H1 (cell line): ENCODE results near the gene HECTD4. TPM values are rescaled to one million over a fixed set of nuclear protein-coding genes. Genes with fewer than 3 reads are reported as not detected.

Source experiments
- CTCF ChIA-PET: fragments of 300-600 bp; sonication (Branson Sonifier 250); formaldehyde crosslinking; loops from one replicate; lab custom pipeline; 2021; ENCODE audit not compliant: partially characterized antibody; lab: Charles Lee
- POLR2A ChIA-PET: fragments of 300-600 bp; sonication (Branson Sonifier 250); formaldehyde crosslinking; loops from one replicate; lab custom pipeline; 2021; ENCODE audit warnings: inconsistent platforms; ENCODE audit not compliant: partially characterized antibody; lab: Charles Lee
- DNase-seq, 2 experiments: peaks; one replicate each; pipeline versions ENCODE4 v3.0.0 to v3.0.0-alpha.2; 2010 to 2022; ENCODE audit warnings: low spot score in 2 of 2, low read depth in 1 of 2, mixed read lengths in 1 of 2
- FAIRE-seq: peaks from 2 replicates; lab custom pipeline; 2011; peaks lifted over from hg19 to GRCh38; lab: Jason Lieb, UNC
- H2AFZ ChIP-seq: 2 replicates; pipeline ENCODE4 v1.8.1; 2012; ENCODE audit warnings: low read length, inconsistent platforms
- H2AK5ac ChIP-seq: 2 replicates; pipeline ENCODE4 v1.6.1; 2013; ENCODE audit warnings: low read depth, low read length
- H2BK120ac ChIP-seq: replicated peaks from 2 replicates; pipeline ENCODE3; 2013; ENCODE audit warnings: low read depth, low read length, inconsistent platforms
- H2BK12ac ChIP-seq: 2 replicates; pipeline ENCODE4 v1.6.1; 2013; ENCODE audit warnings: low read depth, low read length
- H2BK15ac ChIP-seq: 2 replicates; pipeline ENCODE4 v1.6.1; 2013; ENCODE audit warnings: low read length
- H2BK20ac ChIP-seq: 2 replicates; pipeline ENCODE4 v1.6.1; 2013; ENCODE audit warnings: low read length
- H2BK5ac ChIP-seq: 2 replicates; pipeline ENCODE4 v1.6.1; 2013; ENCODE audit warnings: low read depth, low read length
- H3K14ac ChIP-seq: 2 replicates; pipeline ENCODE4 v1.6.1; 2013; ENCODE audit warnings: inconsistent platforms; ENCODE audit not compliant: insufficient read length
- H3K18ac ChIP-seq: 2 replicates; pipeline ENCODE4 v1.6.1; 2013; ENCODE audit warnings: low read length; ENCODE audit errors: extremely low read depth
- H3K23ac ChIP-seq: 2 replicates; pipeline ENCODE4 v1.6.1; 2013; ENCODE audit warnings: inconsistent platforms; ENCODE audit not compliant: insufficient read length
- H3K23me2 ChIP-seq: 2 replicates; pipeline ENCODE4 v1.6.1; 2013; ENCODE audit warnings: low read depth, low read length
- H3K27ac ChIP-seq: 2 replicates; pipeline ENCODE4 v1.6.1; 2011; ENCODE audit warnings: low read depth, low read length, inconsistent platforms
- H3K27me3 ChIP-seq, 4 experiments: replicated peaks in 1 of 4; 1 replicate in 1 of 4; 2 replicates in 3 of 4; pipeline versions ENCODE4 v1.6.1 to v1.8.1; 2011 to 2013; ENCODE audit warnings: low read length in 3 of 4, mild to moderate bottlenecking in 3 of 4, inconsistent platforms in 2 of 4, mixed read lengths in 2 of 4, moderate library complexity in 1 of 4; ENCODE audit not compliant: control insufficient read depth in 3 of 4, insufficient read depth in 3 of 4; ENCODE audit errors: extremely low read depth in 1 of 4
- H3K36me3 ChIP-seq, 4 experiments: 2 replicates each; pipeline versions ENCODE4 v1.6.1 to v1.8.1; 2011 to 2013; ENCODE audit warnings: mild to moderate bottlenecking in 4 of 4, low read length in 3 of 4, moderate library complexity in 2 of 4, control low read depth in 1 of 4, inconsistent platforms in 1 of 4; ENCODE audit not compliant: insufficient read depth in 4 of 4, control insufficient read depth in 2 of 4
- H3K4ac ChIP-seq: replicated peaks from 2 replicates; pipeline ENCODE3; 2013; ENCODE audit warnings: low read length, low read depth, mixed read lengths, inconsistent platforms; ENCODE audit not compliant: insufficient read length
- H3K4me1 ChIP-seq, 4 experiments: replicated peaks in 1 of 4; 1 replicate in 1 of 4; 2 replicates in 3 of 4; pipeline versions ENCODE4 v1.6.1 to v1.8.1; 2011 to 2013; ENCODE audit warnings: low read length in 3 of 4, inconsistent platforms in 2 of 4, mixed read lengths in 1 of 4; ENCODE audit not compliant: insufficient read depth in 4 of 4, control insufficient read depth in 3 of 4
- H3K4me2 ChIP-seq, 2 experiments: 2 replicates each; pipeline versions ENCODE4 v1.6.1 to v1.8.1; 2011 to 2013; ENCODE audit warnings: low read depth in 2 of 2, low read length in 2 of 2, control low read depth in 1 of 2, inconsistent platforms in 1 of 2, mild to moderate bottlenecking in 1 of 2; ENCODE audit not compliant: insufficient read depth in 1 of 2
- H3K4me3 ChIP-seq, 4 experiments: fragments of 200-600, 300-600 bp in 1 of 4; sonication (generic), shearing (Covaris generic), sonication (Bioruptor Twin) in 1 of 4; 2 replicates each; pipeline versions ENCODE4 v1.5.1 to v1.8.1; 2011 to 2016; ENCODE audit warnings: low read length in 4 of 4, low read depth in 3 of 4, control low read depth in 2 of 4, inconsistent platforms in 2 of 4, mild to moderate bottlenecking in 2 of 4, mixed read lengths in 1 of 4, moderate library complexity in 1 of 4; ENCODE audit not compliant: insufficient read depth in 2 of 4; ENCODE audit errors: extremely low read depth in 1 of 4
- H3K56ac ChIP-seq: replicated peaks from 2 replicates; pipeline ENCODE3; 2013; ENCODE audit warnings: low read depth, mild to moderate bottlenecking, mixed read lengths, low read length, inconsistent platforms; ENCODE audit not compliant: insufficient read length
- H3K79me1 ChIP-seq: 2 replicates; pipeline ENCODE4 v1.6.1; 2013; ENCODE audit warnings: low read depth, low read length, control low read depth
- H3K79me2 ChIP-seq, 2 experiments: 2 replicates each; pipeline versions ENCODE4 v1.6.1 to v1.8.1; 2012 to 2013; ENCODE audit warnings: low read length in 2 of 2, mild to moderate bottlenecking in 2 of 2, inconsistent platforms in 1 of 2; ENCODE audit not compliant: insufficient read depth in 2 of 2, control insufficient read depth in 1 of 2
- H3K9ac ChIP-seq, 4 experiments: replicated peaks in 1 of 4; 1 replicate in 1 of 4; 2 replicates in 3 of 4; pipeline versions ENCODE4 v1.6.1 to v1.8.1; 2011 to 2013; ENCODE audit warnings: low read depth in 3 of 4, low read length in 3 of 4, control low read depth in 2 of 4, mild to moderate bottlenecking in 2 of 4, moderate library complexity in 2 of 4, inconsistent platforms in 1 of 4; ENCODE audit errors: extremely low read depth in 1 of 4
- H3K9me3 ChIP-seq, 2 experiments: 2 replicates each; pipeline versions ENCODE4 v1.6.1 to v1.8.1; 2012 to 2013; ENCODE audit warnings: mild to moderate bottlenecking in 2 of 2, moderate library complexity in 2 of 2, control low read depth in 1 of 2, inconsistent platforms in 1 of 2, low read depth in 1 of 2, low read length in 1 of 2, mixed read lengths in 1 of 2; ENCODE audit not compliant: insufficient read depth in 2 of 2
- H4K20me1 ChIP-seq, 2 experiments: replicated peaks in 1 of 2; 2 replicates each; pipeline versions ENCODE3 to v1.8.1; 2011 to 2013; ENCODE audit warnings: inconsistent platforms in 2 of 2, low read length in 2 of 2, mild to moderate bottlenecking in 1 of 2; ENCODE audit not compliant: insufficient read depth in 2 of 2, control insufficient read depth in 1 of 2
- H4K5ac ChIP-seq: 2 replicates; pipeline ENCODE4 v1.6.1; 2013; ENCODE audit warnings: low read length, low read depth, mixed read lengths, inconsistent platforms; ENCODE audit not compliant: insufficient read length
- H4K8ac ChIP-seq: 2 replicates; pipeline ENCODE4 v1.8.0; 2013; ENCODE audit warnings: mild to moderate bottlenecking, moderate library complexity, low read length, inconsistent platforms; ENCODE audit not compliant: insufficient read depth; ENCODE audit errors: extremely low read depth
- H4K91ac ChIP-seq: replicated peaks from 2 replicates; pipeline ENCODE3; 2013; ENCODE audit warnings: low read length, mixed read lengths, inconsistent platforms; ENCODE audit not compliant: insufficient read length
- ASH2L ChIP-seq: fragments of 200-600, 300-600 bp; sonication (generic); IDR thresholded peaks from one replicate; pipeline ENCODE4 v1.7.1; 2017; ENCODE audit warnings: low read length
- BCL11A ChIP-seq, 2 experiments: IDR thresholded peaks; one replicate each; pipeline ENCODE4 v1.6.1; 2011; ENCODE audit warnings: low read depth in 2 of 2, low read length in 2 of 2, mild to moderate bottlenecking in 2 of 2
- BRCA1 ChIP-seq: IDR thresholded peaks from 2 replicates; pipeline ENCODE4 v1.6.1; 2012; ENCODE audit warnings: low read depth, low read length, improper control_type of control experiment
- CTCF ChIP-seq, 3 experiments: IDR thresholded peaks; 1 replicate in 2 of 3; 2 replicates in 1 of 3; pipeline versions ENCODE4 v1.5.1 to v1.6.1; 2011; ENCODE audit warnings: low read length in 3 of 3, mild to moderate bottlenecking in 3 of 3, inconsistent platforms in 2 of 3, low read depth in 1 of 3, moderate library complexity in 1 of 3; ENCODE audit not compliant: insufficient read depth in 1 of 3; ENCODE audit errors: control extremely low read depth in 1 of 3
- EZH2 ChIP-seq: fragments of 200-600 bp; sonication (generic); IDR thresholded peaks from 2 replicates; pipeline ENCODE4 v1.7.1; 2012; ENCODE audit warnings: low read depth, mild to moderate bottlenecking, moderate library complexity, low read length, inconsistent platforms; ENCODE audit not compliant: severe bottlenecking
- KDM4A ChIP-seq: IDR thresholded peaks from one replicate; pipeline ENCODE4 v1.7.1; 2012; ENCODE audit warnings: low read depth, mild to moderate bottlenecking, moderate library complexity, low read length, inconsistent platforms; ENCODE audit not compliant: severe bottlenecking
- MAFK ChIP-seq: IDR thresholded peaks from 2 replicates; pipeline ENCODE4 v1.6.1; 2012; ENCODE audit warnings: low read depth, mild to moderate bottlenecking, improper control_type of control experiment, low read length
- MAX ChIP-seq: IDR thresholded peaks from 2 replicates; pipeline ENCODE4 v1.6.1; 2012; ENCODE audit warnings: inconsistent platforms
- RNF2 ChIP-seq: fragments of 200-900, 300-1000 bp; sonication (generic); IDR thresholded peaks from 2 replicates; pipeline ENCODE4 v1.7.1; 2016; ENCODE audit warnings: borderline replicate concordance, low read depth, mild to moderate bottlenecking, antibody characterized with exemption, low read length; ENCODE audit not compliant: poor library complexity, severe bottlenecking; ENCODE audit errors: missing control alignments
- RXRA ChIP-seq: IDR thresholded peaks from 2 replicates; pipeline ENCODE4 v1.6.1; 2011; ENCODE audit warnings: low read depth, mild to moderate bottlenecking, low read length, moderate library complexity; ENCODE audit not compliant: insufficient read depth
- TCF12 ChIP-seq: IDR thresholded peaks from 2 replicates; pipeline ENCODE4 v1.6.1; 2011; ENCODE audit warnings: low read depth, mild to moderate bottlenecking, low read length
- WGBS, 2 experiments: shearing (Covaris generic) in 1 of 2; methylation state at CpG; one replicate each; pipeline versions ENCODE4 v1.1.6 to v1.1.7; 2013 to 2015; ENCODE audit warnings: low lambda C conversion rate in 2 of 2, mixed read lengths in 2 of 2, inconsistent platforms in 1 of 2, low coverage in 1 of 2, missing lambda C conversion rate in 1 of 2; ENCODE audit not compliant: insufficient replicate concordance in 2 of 2, insufficient coverage in 1 of 2, insufficient read length in 1 of 2; ENCODE audit errors: extremely low coverage in 1 of 2, missing lambda C conversion rate in 1 of 2; 5-methylcytosine and 5-hydroxymethylcytosine counted together
- polyA plus RNA-seq, 7 experiments: library from polyadenylated mRNA; depleted of rRNA in 3 of 7; stranded (reverse) in 5 of 7; unstranded in 2 of 7; fragments of >200 nt in 5 of 7; fragments of 200-250 nt in 2 of 7; gene quantifications; 1 replicate in 5 of 7; 2 replicates in 1 of 7; 4 replicates in 1 of 7; pipeline versions ENCODE4 v1.2.1 to v1.2.3, GENCODE V29; 2011 to 2013; ENCODE audit warnings: missing spikeins in 2 of 7, mixed read lengths in 2 of 7
- total RNA-seq: library from RNA; stranded (reverse); fragmentation: NEBNext Ultra II Directional; extraction: Animal tissue kit (Norgen Biotek cat#: 25700); gene quantifications from 2 replicates; pipeline ENCODE4 v1.2.1, GENCODE V29; 2021

Gene HECTD4
- total and polyA plus RNA-seq, 2 of the 8 experiments (the other 6 are each of a cell fraction or from before 2014, with no cell fraction given), result 6.5 to 33.7 TPM

GRCh38 chr12:112239020-112239419 lies 143.2 kb downstream of the HECTD4 start:
- CTCF ChIA-PET, result interaction anchor here (1.2 to 1.3 kb wide), 2 partner anchors 22 to 41 kb away, joined by 3 to 5 read pairs; no protein-coding TSS in a partner anchor
- Histone ChIP-seq H3K18ac (no peak overlapping the region), H4K91ac (no peak overlapping the region), H3K4ac (no peak overlapping the region), H3K79me1 (no peaks in the 10 kb centered on the region), H3K36me3 (peaks cover 12 to 54% (median 18%) of the 10 kb centered on the region in 4 experiments), H3K56ac (no peak overlapping the region), H2AK5ac (no peak overlapping the region), H2AFZ (no peak overlapping the region), H4K20me1 (no peaks in the 10 kb centered on the region), H3K4me1 (no peaks in the 10 kb centered on the region), H3K9me3 (no peaks in the 10 kb centered on the region), H3K4me3 (no peak overlapping the region), H3K79me2 (no peaks in the 10 kb centered on the region), H3K9ac (no peak overlapping the region), H4K8ac (no peak overlapping the region), H2BK20ac (no peak overlapping the region), H3K4me2 (no peak overlapping the region), H3K23ac (no peak overlapping the region), H3K27me3 (no peaks in the 10 kb centered on the region), H3K23me2 (no peaks in the 10 kb centered on the region), H2BK15ac (no peak overlapping the region), H2BK120ac (no peak overlapping the region), H3K27ac (no peak overlapping the region), H4K5ac (no peak overlapping the region), H2BK5ac (no peak overlapping the region), H3K14ac (no peak overlapping the region), H2BK12ac (no peak overlapping the region)
- 93% methylated on average over 7 of the region's 7 CpGs; no CpG with 5 or more reads in 1 of the 2 experiments for WGBS, 2 experiments
- DNase-seq (no peak), FAIRE-seq (no peak)
- POLR2A ChIA-PET, result no interaction called here
- no peak for TF ChIP-seq ASH2L
- no peak for TF ChIP-seq CTCF (IDR thresholded peaks at IDR 0.05; ENCODE audit: control extremely low read depth in 1 of 3, insufficient read depth in 1 of 3, low read depth in 1 of 3, low read length in 3 of 3)
- no peak for TF ChIP-seq RNF2
- no peak for TF ChIP-seq TCF12
- no peak for TF ChIP-seq RXRA
- no peak for TF ChIP-seq MAFK
- TF ChIP-seq MAX, result no peak
- no peak for TF ChIP-seq BCL11A (IDR thresholded peaks at IDR 0.05; ENCODE audit: low read depth in 2 of 2, low read length in 2 of 2)
- no peak for TF ChIP-seq EZH2
- no peak for TF ChIP-seq BRCA1
- no peak for TF ChIP-seq KDM4A
